Measurements from ENCODE around the gene SNCA.

SNCA gene

GRCh38 chr4:89847571-89848325 lies 10.8 kb upstream of the SNCA start:
- Histone ChIP-seq H3K36me3 (ENCODE audit: control insufficient read depth in 2 of 2, insufficient read depth in 2 of 2, low read length in 2 of 2) (no peaks in the 10 kb centered on the region), H3K4me1 (ENCODE audit: control insufficient read depth in 2 of 2, insufficient read depth in 2 of 2, low read length in 2 of 2) (no peaks in the 10 kb centered on the region), H3K27me3 (ENCODE audit: control insufficient read depth in 2 of 2, insufficient read depth in 2 of 2, low read length in 2 of 2) (no peaks in the 10 kb centered on the region), H3K27ac (ENCODE audit: low read depth in 2 of 2, low read length in 2 of 2) (no peak overlapping the region), H3K9me3 (ENCODE audit: control insufficient read depth in 2 of 2, low read length in 2 of 2) (peaks cover 0 to 3% of the 10 kb centered on the region in 2 donors), H3K9ac (ENCODE audit: low read depth in 1 of 2, low read length in 2 of 2) (no peak overlapping the region), H3K4me3 (ENCODE audit: low read length in 2 of 2) (no peak overlapping the region)

- H3K27me3 ChIP-seq (ENCODE audit: control insufficient read depth in 2 of 2, insufficient read depth in 2 of 2, low read length in 2 of 2) = peaks cover 17 to 30% of the 10 kb centered on the region in 2 donors
These were observed 2.6 kb upstream of the SNCA start for GRCh38 chr4:89839558-89839957.

GRCh38 chr4:89837993-89838390 lies 1.0 kb upstream of the SNCA start:
- H3K4me3 ChIP-seq (ENCODE audit: low read length in 2 of 2) = peak overlapping the region in 1 of 2 donors; percentile 63
- H3K27me3 ChIP-seq (ENCODE audit: control insufficient read depth in 2 of 2, insufficient read depth in 2 of 2, low read length in 2 of 2) = peaks cover 17 to 30% of the 10 kb centered on the region in 2 donors
- H3K4me1 ChIP-seq (ENCODE audit: control insufficient read depth in 2 of 2, insufficient read depth in 2 of 2, low read length in 2 of 2) = no peaks in the 10 kb centered on the region
- H3K9ac ChIP-seq (ENCODE audit: low read depth in 1 of 2, low read length in 2 of 2) = no peak overlapping the region
- no peaks in the 10 kb centered on the region for H3K9me3 ChIP-seq (ENCODE audit: control insufficient read depth in 2 of 2, low read length in 2 of 2)
- no peak overlapping the region for H3K27ac ChIP-seq (ENCODE audit: low read depth in 2 of 2, low read length in 2 of 2)
- no peaks in the 10 kb centered on the region for H3K36me3 ChIP-seq (ENCODE audit: control insufficient read depth in 2 of 2, insufficient read depth in 2 of 2, low read length in 2 of 2)

More at GRCh38 chr4:89839558-89839957, 2.6 kb upstream of the SNCA start:
- Histone ChIP-seq H3K9me3 (ENCODE audit: control insufficient read depth in 2 of 2, low read length in 2 of 2) (no peaks in the 10 kb centered on the region), H3K4me1 (ENCODE audit: control insufficient read depth in 2 of 2, insufficient read depth in 2 of 2, low read length in 2 of 2) (no peaks in the 10 kb centered on the region), H3K36me3 (ENCODE audit: control insufficient read depth in 2 of 2, insufficient read depth in 2 of 2, low read length in 2 of 2) (no peaks in the 10 kb centered on the region), H3K9ac (ENCODE audit: low read depth in 1 of 2, low read length in 2 of 2) (no peak overlapping the region), H3K27ac (ENCODE audit: low read depth in 2 of 2, low read length in 2 of 2) (no peak overlapping the region), H3K4me3 (ENCODE audit: low read length in 2 of 2) (no peak overlapping the region)

- no peaks in the 10 kb centered on the region for H3K36me3 ChIP-seq (ENCODE audit: control insufficient read depth in 2 of 2, insufficient read depth in 2 of 2, low read length in 2 of 2)
- peak overlapping the region; percentile 63 to 70 for H3K4me3 ChIP-seq (ENCODE audit: low read length in 2 of 2)
- no peak overlapping the region for H3K9ac ChIP-seq (ENCODE audit: low read depth in 1 of 2, low read length in 2 of 2)
- no peak overlapping the region for H3K27ac ChIP-seq (ENCODE audit: low read depth in 2 of 2, low read length in 2 of 2)
- H3K9me3 ChIP-seq (ENCODE audit: control insufficient read depth in 2 of 2, low read length in 2 of 2) = no peaks in the 10 kb centered on the region
- no peaks in the 10 kb centered on the region for H3K4me1 ChIP-seq (ENCODE audit: control insufficient read depth in 2 of 2, insufficient read depth in 2 of 2, low read length in 2 of 2)
- peaks cover 17 to 30% of the 10 kb centered on the region in 2 donors for H3K27me3 ChIP-seq (ENCODE audit: control insufficient read depth in 2 of 2, insufficient read depth in 2 of 2, low read length in 2 of 2)
These were observed 528 bp upstream of the SNCA start for GRCh38 chr4:89837385-89837992.

GRCh38 chr4:89836031-89836745 lies 773 bp downstream of the SNCA start:
- H3K27me3 ChIP-seq (ENCODE audit: control insufficient read depth in 2 of 2, insufficient read depth in 2 of 2, low read length in 2 of 2) = peaks cover 17 to 30% of the 10 kb centered on the region in 2 donors
- H3K4me1 ChIP-seq (ENCODE audit: control insufficient read depth in 2 of 2, insufficient read depth in 2 of 2, low read length in 2 of 2) = no peaks in the 10 kb centered on the region
- no peak overlapping the region for H3K9ac ChIP-seq (ENCODE audit: low read depth in 1 of 2, low read length in 2 of 2)
- peak overlapping the region; percentile 63 to 70 for H3K4me3 ChIP-seq (ENCODE audit: low read length in 2 of 2)
- no peaks in the 10 kb centered on the region for H3K36me3 ChIP-seq (ENCODE audit: control insufficient read depth in 2 of 2, insufficient read depth in 2 of 2, low read length in 2 of 2)
- no peak overlapping the region for H3K27ac ChIP-seq (ENCODE audit: low read depth in 2 of 2, low read length in 2 of 2)
- no peaks in the 10 kb centered on the region for H3K9me3 ChIP-seq (ENCODE audit: control insufficient read depth in 2 of 2, low read length in 2 of 2)

GRCh38 chr4:89835413-89835812 lies 1.5 kb downstream of the SNCA start:
- Histone ChIP-seq H3K27me3 (ENCODE audit: control insufficient read depth in 2 of 2, insufficient read depth in 2 of 2, low read length in 2 of 2) (peaks cover 12 to 24% of the 10 kb centered on the region in 2 donors), H3K36me3 (ENCODE audit: control insufficient read depth in 2 of 2, insufficient read depth in 2 of 2, low read length in 2 of 2) (no peaks in the 10 kb centered on the region), H3K4me3 (ENCODE audit: low read length in 2 of 2) (no peak overlapping the region), H3K9me3 (ENCODE audit: control insufficient read depth in 2 of 2, low read length in 2 of 2) (no peaks in the 10 kb centered on the region), H3K4me1 (ENCODE audit: control insufficient read depth in 2 of 2, insufficient read depth in 2 of 2, low read length in 2 of 2) (no peaks in the 10 kb centered on the region), H3K9ac (ENCODE audit: low read depth in 1 of 2, low read length in 2 of 2) (no peak overlapping the region), H3K27ac (ENCODE audit: low read depth in 2 of 2, low read length in 2 of 2) (no peak overlapping the region)

GRCh38 chr4:89834486-89835209 lies 2.3 kb downstream of the SNCA start:
- Histone ChIP-seq H3K4me3 (ENCODE audit: low read length in 2 of 2) (no peak overlapping the region), H3K36me3 (ENCODE audit: control insufficient read depth in 2 of 2, insufficient read depth in 2 of 2, low read length in 2 of 2) (no peaks in the 10 kb centered on the region), H3K9ac (ENCODE audit: low read depth in 1 of 2, low read length in 2 of 2) (no peak overlapping the region), H3K4me1 (ENCODE audit: control insufficient read depth in 2 of 2, insufficient read depth in 2 of 2, low read length in 2 of 2) (no peaks in the 10 kb centered on the region), H3K9me3 (ENCODE audit: control insufficient read depth in 2 of 2, low read length in 2 of 2) (no peaks in the 10 kb centered on the region), H3K27me3 (ENCODE audit: control insufficient read depth in 2 of 2, insufficient read depth in 2 of 2, low read length in 2 of 2) (peaks cover 10 to 24% of the 10 kb centered on the region in 2 donors), H3K27ac (ENCODE audit: low read depth in 2 of 2, low read length in 2 of 2) (no peak overlapping the region)

- Histone ChIP-seq H3K27me3 (ENCODE audit: control insufficient read depth in 2 of 2, insufficient read depth in 2 of 2, low read length in 2 of 2) (no peaks in the 10 kb centered on the region), H3K36me3 (ENCODE audit: control insufficient read depth in 2 of 2, insufficient read depth in 2 of 2, low read length in 2 of 2) (no peaks in the 10 kb centered on the region), H3K9ac (ENCODE audit: low read depth in 1 of 2, low read length in 2 of 2) (no peak overlapping the region), H3K4me1 (ENCODE audit: control insufficient read depth in 2 of 2, insufficient read depth in 2 of 2, low read length in 2 of 2) (no peaks in the 10 kb centered on the region), H3K27ac (ENCODE audit: low read depth in 2 of 2, low read length in 2 of 2) (no peak overlapping the region), H3K4me3 (ENCODE audit: low read length in 2 of 2) (no peak overlapping the region), H3K9me3 (ENCODE audit: control insufficient read depth in 2 of 2, low read length in 2 of 2) (no peaks in the 10 kb centered on the region)
These were observed 7.4 kb downstream of the SNCA start for GRCh38 chr4:89829470-89830138.

- no peak overlapping the region for H3K9ac ChIP-seq (ENCODE audit: low read depth in 1 of 2, low read length in 2 of 2)
- H3K27me3 ChIP-seq (ENCODE audit: control insufficient read depth in 2 of 2, insufficient read depth in 2 of 2, low read length in 2 of 2) = no peaks in the 10 kb centered on the region
- no peak overlapping the region for H3K27ac ChIP-seq (ENCODE audit: low read depth in 2 of 2, low read length in 2 of 2)
- no peaks in the 10 kb centered on the region for H3K4me1 ChIP-seq (ENCODE audit: control insufficient read depth in 2 of 2, insufficient read depth in 2 of 2, low read length in 2 of 2)
- no peak overlapping the region for H3K4me3 ChIP-seq (ENCODE audit: low read length in 2 of 2)
- no peaks in the 10 kb centered on the region for H3K9me3 ChIP-seq (ENCODE audit: control insufficient read depth in 2 of 2, low read length in 2 of 2)
- H3K36me3 ChIP-seq (ENCODE audit: control insufficient read depth in 2 of 2, insufficient read depth in 2 of 2, low read length in 2 of 2) = no peaks in the 10 kb centered on the region
These were observed 13.5 kb downstream of the SNCA start for GRCh38 chr4:89823416-89823815.

All from mucosa of rectum (tissue), 2 donors.